HG03045 (cell line): Measurements from ENCODE around the gene POM121.
"Not testable (repeated sequence)": the region's sequence is repeated elsewhere in the genome, so short reads cannot be mapped to it uniquely, and the experiment has no call there.

Source experiments
- ATAC-seq: cut with Tn5 transposase; IDR thresholded peaks from one replicate; pipeline ENCODE4 v1.9.1; 2021; ENCODE audit warnings: mild to moderate bottlenecking, moderate library complexity; ENCODE audit not compliant: unreplicated experiment

POM121 gene

GRCh38 chr7:72924733-72925545, at the start of gene POM121:
Gene POM121 (plus strand): TSS chr7:72925095. CDS start chr7:72925122, 27 bp downstream.
- ATAC-seq, result peak; percentile 81

- peak; percentile 98 for ATAC-seq
Observed at GRCh38 chr7:72879079-72879736, 45.7 kb upstream of the POM121 start.

- ATAC-seq, result not testable (repeated sequence)
Observed at GRCh38 chr7:72879737-72880215, 45.1 kb upstream of the POM121 start.

- ATAC-seq, result not testable (repeated sequence)
Observed at GRCh38 chr7:72891750-72892149, 33.1 kb upstream of the POM121 start.

GRCh38 chr7:72904740-72905139, 20.2 kb upstream of the POM121 start:
- not testable (repeated sequence) for ATAC-seq

- ATAC-seq, result not testable (repeated sequence)
Observed at GRCh38 chr7:72908422-72908821, 16.5 kb upstream of the POM121 start.

GRCh38 chr7:72911395-72911794, 13.5 kb upstream of the POM121 start:
- ATAC-seq, result not testable (repeated sequence)

GRCh38 chr7:72913750-72914149, 11.1 kb upstream of the POM121 start:
- ATAC-seq, result not testable (repeated sequence)

GRCh38 chr7:72914756-72915525, 10.0 kb upstream of the POM121 start:
- ATAC-seq, result peak; percentile 76

GRCh38 chr7:72919256-72919775, 5.6 kb upstream of the POM121 start:
- no peak for ATAC-seq

- ATAC-seq, result peak; percentile 5
Observed at GRCh38 chr7:72924386-72924732, 536 bp upstream of the POM121 start.

- ATAC-seq, result no peak
Observed at GRCh38 chr7:72925546-72926120, 738 bp downstream of the POM121 start.

GRCh38 chr7:72927791-72928190, 2.9 kb downstream of the POM121 start:
- ATAC-seq, result not testable (repeated sequence)

- ATAC-seq, result not testable (repeated sequence)
Observed at GRCh38 chr7:72928216-72928615, 3.3 kb downstream of the POM121 start.

GRCh38 chr7:72942022-72942705, 17.3 kb downstream of the POM121 start:
- ATAC-seq, result not testable (repeated sequence)

- ATAC-seq, result not testable (repeated sequence)
Observed at GRCh38 chr7:72942956-72943355, 18.1 kb downstream of the POM121 start.

GRCh38 chr7:72944937-72945336, 20.0 kb downstream of the POM121 start:
- not testable (repeated sequence) for ATAC-seq

GRCh38 chr7:72945597-72945996, 20.7 kb downstream of the POM121 start:
- ATAC-seq, result not testable (repeated sequence)

GRCh38 chr7:72946130-72946745, 21.3 kb downstream of the POM121 start:
- ATAC-seq, result not testable (repeated sequence)

- ATAC-seq, result not testable (repeated sequence)
Observed at GRCh38 chr7:72948714-72949113, 23.8 kb downstream of the POM121 start.
